Astrocyte (in vitro differentiated cells and primary cell): ENCODE results near the gene TDRD1. TPM values are rescaled to one million over a fixed set of nuclear protein-coding genes. Genes with fewer than 3 reads are reported as not detected.

Experiments
- DNase-seq: peaks from one replicate; pipeline ENCODE4 v3.0.0-alpha.2; 2010; ENCODE audit warnings: low read depth
- FAIRE-seq: peaks from 2 replicates; lab custom pipeline; 2011; peaks lifted over from hg19 to GRCh38; lab: Jason Lieb, UNC
- H2AFZ ChIP-seq: 2 replicates; pipeline ENCODE4 v1.6.0; 2012; ENCODE audit warnings: low read depth, low read length, inconsistent platforms
- H3K27ac ChIP-seq: 2 replicates; pipeline ENCODE4 v1.5.1; 2011; ENCODE audit warnings: low read depth, low read length, inconsistent platforms
- H3K27me3 ChIP-seq: 2 replicates; pipeline ENCODE4 v1.6.0; 2011; ENCODE audit warnings: low read length, inconsistent platforms; ENCODE audit not compliant: insufficient read depth
- H3K36me3 ChIP-seq: 2 replicates; pipeline ENCODE4 v1.5.1; 2011; ENCODE audit warnings: low read length, inconsistent platforms; ENCODE audit not compliant: insufficient read depth
- H3K4me1 ChIP-seq: 2 replicates; pipeline ENCODE4 v1.5.1; 2011; ENCODE audit warnings: low read length, inconsistent platforms; ENCODE audit not compliant: insufficient read depth
- H3K4me2 ChIP-seq: 2 replicates; pipeline ENCODE4 v1.6.0; 2012; ENCODE audit warnings: low read length, inconsistent platforms
- H3K4me3 ChIP-seq: 2 replicates; pipeline ENCODE4 v1.5.1; 2011; ENCODE audit warnings: low read depth, mild to moderate bottlenecking, low read length, inconsistent platforms; ENCODE audit not compliant: insufficient read depth
- H3K79me2 ChIP-seq: 2 replicates; pipeline ENCODE4 v1.6.0; 2012; ENCODE audit warnings: mild to moderate bottlenecking, low read length, inconsistent platforms; ENCODE audit not compliant: insufficient read depth
- H3K9ac ChIP-seq: 2 replicates; pipeline ENCODE4 v1.6.0; 2012; ENCODE audit warnings: mild to moderate bottlenecking, low read length, inconsistent platforms
- H3K9me3 ChIP-seq: 2 replicates; pipeline ENCODE4 v1.5.1; 2012; ENCODE audit warnings: low read depth, mild to moderate bottlenecking, low read length, inconsistent platforms; ENCODE audit not compliant: insufficient read depth
- H4K20me1 ChIP-seq: 2 replicates; pipeline ENCODE4 v1.6.0; 2012; ENCODE audit warnings: low read length, inconsistent platforms; ENCODE audit not compliant: insufficient read depth
- H3K27ac Mint-ChIP-seq: one replicate; pipeline ENCODE4 v1.8.0; 2021; ENCODE audit warnings: mild to moderate bottlenecking, mixed read lengths; ENCODE audit not compliant: unreplicated experiment
- H3K27me3 Mint-ChIP-seq: one replicate; pipeline ENCODE4 v1.8.0; 2021; ENCODE audit warnings: low read depth, mixed read lengths; ENCODE audit not compliant: unreplicated experiment
- H3K36me3 Mint-ChIP-seq: one replicate; pipeline ENCODE4 v1.8.0; 2021; ENCODE audit warnings: low read depth, mixed read lengths; ENCODE audit not compliant: unreplicated experiment
- H3K4me1 Mint-ChIP-seq: one replicate; pipeline ENCODE4 v1.8.0; 2021; ENCODE audit warnings: low read depth, mixed read lengths; ENCODE audit not compliant: unreplicated experiment
- H3K4me3 Mint-ChIP-seq: one replicate; pipeline ENCODE4 v1.8.0; 2021; ENCODE audit warnings: mild to moderate bottlenecking, moderate library complexity, mixed read lengths; ENCODE audit not compliant: unreplicated experiment
- H3K9me3 Mint-ChIP-seq: one replicate; pipeline ENCODE4 v1.8.0; 2021; ENCODE audit warnings: mild to moderate bottlenecking, mixed read lengths; ENCODE audit not compliant: unreplicated experiment
- EZH2 ChIP-seq: IDR thresholded peaks from 2 replicates; pipeline ENCODE4 v1.6.1; 2012; ENCODE audit warnings: mild to moderate bottlenecking, low read length, inconsistent platforms; ENCODE audit not compliant: insufficient read depth
- total RNA-seq: library from RNA; stranded (reverse); gene quantifications from 2 replicates; pipeline ENCODE4 v1.2.1, GENCODE V29; 2021
- TF ChIP-seq, protein P1 (sequence below): IDR thresholded peaks from 2 replicates; pipeline ENCODE4 v1.5.1; 2011; ENCODE audit warnings: low read depth, mild to moderate bottlenecking, inconsistent platforms, low read length, moderate library complexity; ENCODE audit not compliant: insufficient read depth

Gene TDRD1
- total RNA-seq, 1 donor from 2014 or later, result not detected

DNA sequence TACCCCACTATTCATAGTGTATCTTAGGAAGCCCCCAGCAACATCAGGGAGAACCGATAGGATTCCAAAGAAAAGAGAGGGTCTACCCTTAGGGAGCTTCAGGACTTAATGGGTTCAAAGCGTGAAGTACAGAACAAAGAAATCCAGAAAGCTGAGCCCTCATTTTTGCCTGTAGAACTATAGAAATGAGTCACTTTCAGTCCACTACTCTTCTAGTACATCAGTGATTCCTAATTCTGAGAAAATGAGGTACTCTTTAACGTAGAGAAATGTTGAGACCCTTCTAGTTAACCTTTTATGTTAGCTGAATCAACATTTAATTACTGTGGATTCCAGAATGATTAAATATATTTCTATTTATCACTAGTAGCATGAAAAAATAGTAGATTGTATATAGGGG is 1.8 kb downstream of the TDRD1 start:
- Mint-ChIP-seq H3K9me3 (peaks cover 4% of the 10 kb centered on the region), H3K36me3 (peaks cover 2% of the 10 kb centered on the region), H3K27me3 (peaks cover 7% of the 10 kb centered on the region), H3K27ac (no peak overlapping the region), H3K4me3 (no peak overlapping the region), H3K4me1 (no peaks in the 10 kb centered on the region)
- TF ChIP-seq, protein P1, sequence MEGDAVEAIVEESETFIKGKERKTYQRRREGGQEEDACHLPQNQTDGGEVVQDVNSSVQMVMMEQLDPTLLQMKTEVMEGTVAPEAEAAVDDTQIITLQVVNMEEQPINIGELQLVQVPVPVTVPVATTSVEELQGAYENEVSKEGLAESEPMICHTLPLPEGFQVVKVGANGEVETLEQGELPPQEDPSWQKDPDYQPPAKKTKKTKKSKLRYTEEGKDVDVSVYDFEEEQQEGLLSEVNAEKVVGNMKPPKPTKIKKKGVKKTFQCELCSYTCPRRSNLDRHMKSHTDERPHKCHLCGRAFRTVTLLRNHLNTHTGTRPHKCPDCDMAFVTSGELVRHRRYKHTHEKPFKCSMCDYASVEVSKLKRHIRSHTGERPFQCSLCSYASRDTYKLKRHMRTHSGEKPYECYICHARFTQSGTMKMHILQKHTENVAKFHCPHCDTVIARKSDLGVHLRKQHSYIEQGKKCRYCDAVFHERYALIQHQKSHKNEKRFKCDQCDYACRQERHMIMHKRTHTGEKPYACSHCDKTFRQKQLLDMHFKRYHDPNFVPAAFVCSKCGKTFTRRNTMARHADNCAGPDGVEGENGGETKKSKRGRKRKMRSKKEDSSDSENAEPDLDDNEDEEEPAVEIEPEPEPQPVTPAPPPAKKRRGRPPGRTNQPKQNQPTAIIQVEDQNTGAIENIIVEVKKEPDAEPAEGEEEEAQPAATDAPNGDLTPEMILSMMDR, result no peak
- TF ChIP-seq EZH2, result no peak
- Histone ChIP-seq H3K79me2 (no peaks in the 10 kb centered on the region), H3K4me2 (no peak overlapping the region), H3K27me3 (peaks cover under 1% of the 10 kb centered on the region), H3K4me3 (no peak overlapping the region), H2AFZ (no peak overlapping the region), H3K27ac (no peak overlapping the region), H3K9me3 (no peaks in the 10 kb centered on the region), H4K20me1 (no peaks in the 10 kb centered on the region), H3K9ac (no peak overlapping the region), H3K4me1 (no peaks in the 10 kb centered on the region), H3K36me3 (no peaks in the 10 kb centered on the region)
- DNase-seq, result no peak
- no peak for FAIRE-seq

- Mint-ChIP-seq H3K4me3 (no peak overlapping the region), H3K9me3 (peaks cover 6% of the 10 kb centered on the region), H3K4me1 (no peaks in the 10 kb centered on the region), H3K27ac (no peak overlapping the region), H3K36me3 (peaks cover 2% of the 10 kb centered on the region), H3K27me3 (peaks cover 7% of the 10 kb centered on the region)
- no peak overlapping the region for H3K4me3 ChIP-seq
- no peaks in the 10 kb centered on the region for H3K4me1 ChIP-seq
- no peaks in the 10 kb centered on the region for H3K27me3 ChIP-seq
- no peak overlapping the region for H3K4me2 ChIP-seq
- H3K79me2 ChIP-seq, result no peaks in the 10 kb centered on the region
- FAIRE-seq, result no peak
- no peaks in the 10 kb centered on the region for H3K9me3 ChIP-seq
- no peaks in the 10 kb centered on the region for H4K20me1 ChIP-seq
- no peak overlapping the region for H3K27ac ChIP-seq
- no peak overlapping the region for H3K9ac ChIP-seq
- no peak overlapping the region for H2AFZ ChIP-seq
- no peak for TF ChIP-seq EZH2
- TF ChIP-seq, protein P1, result no peak
- no peak for DNase-seq
- H3K36me3 ChIP-seq, result no peaks in the 10 kb centered on the region
Observed at GRCh38 chr10:114181971-114182370, 2.8 kb downstream of the TDRD1 start.

- no peaks in the 10 kb centered on the region for H3K4me1 Mint-ChIP-seq
- H3K9me3 Mint-ChIP-seq, result peaks cover 6% of the 10 kb centered on the region
Observed at GRCh38 chr10:114183563-114183962, 4.4 kb downstream of the TDRD1 start.

More at GRCh38 chr10:114183563-114183962, 4.4 kb downstream of the TDRD1 start:
- no peak overlapping the region for H3K27ac ChIP-seq
- no peaks in the 10 kb centered on the region for H3K79me2 ChIP-seq
- DNase-seq (no peak), FAIRE-seq (no peak)
- H4K20me1 ChIP-seq, result no peaks in the 10 kb centered on the region
- Mint-ChIP-seq H3K27ac (no peak overlapping the region), H3K36me3 (peaks cover 2% of the 10 kb centered on the region), H3K27me3 (peaks cover 5% of the 10 kb centered on the region), H3K4me3 (no peak overlapping the region)
- TF ChIP-seq EZH2, result no peak
- TF ChIP-seq, protein P1, result no peak
- H3K9ac ChIP-seq, result no peak overlapping the region
- peaks cover 2% of the 10 kb centered on the region for H3K27me3 ChIP-seq
- no peak overlapping the region for H3K4me2 ChIP-seq
- no peaks in the 10 kb centered on the region for H3K36me3 ChIP-seq
- H2AFZ ChIP-seq, result no peak overlapping the region
- H3K4me1 ChIP-seq, result no peaks in the 10 kb centered on the region
- no peaks in the 10 kb centered on the region for H3K9me3 ChIP-seq
- H3K4me3 ChIP-seq, result no peak overlapping the region
